ENCODE measurements around the gene TRAK2. TPM values are rescaled to one million over a fixed set of nuclear protein-coding genes. Genes with fewer than 3 reads are reported as not detected.

The TRAK2 gene
- total and polyA plus RNA-seq, 11 donors, result 41.2 to 201 (median 145) TPM

DNA sequence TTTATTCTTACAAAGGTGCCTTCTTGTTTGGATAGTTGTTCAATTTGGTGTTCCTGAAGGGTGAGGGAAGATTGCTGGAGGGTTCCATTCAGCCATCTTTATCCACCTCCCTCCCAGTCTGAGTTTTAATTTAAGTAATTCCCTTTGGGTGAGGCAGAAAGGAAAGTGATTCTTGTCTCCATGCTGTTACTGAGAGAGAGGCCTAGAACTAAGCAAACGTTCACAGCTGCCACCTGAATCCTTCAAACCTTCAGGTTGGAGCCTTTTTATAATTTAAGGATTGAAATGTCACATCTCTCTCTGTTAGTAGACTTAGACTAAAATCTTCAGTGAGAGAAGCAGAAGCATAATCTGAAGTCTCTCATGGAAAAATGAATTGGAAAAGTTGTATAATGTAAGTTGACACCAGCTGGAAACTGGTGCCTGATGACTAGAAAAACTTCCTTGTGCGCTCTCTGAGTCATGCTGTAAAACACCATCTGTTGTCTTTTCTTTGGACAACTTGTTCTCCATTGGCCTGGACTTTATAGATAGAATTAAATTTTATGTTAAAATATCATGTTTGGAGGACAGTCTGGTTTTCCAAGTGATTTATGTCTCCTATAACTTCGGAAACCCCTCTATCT lies 14.9 kb upstream of the TRAK2 start:
- Histone ChIP-seq H3K27ac (peak overlapping the region in 10 of 12 donors; percentile 30 to 81 (median 58)), H3K4me3 (no peak overlapping the region), H3K9me3 (peaks cover 0 to 7% (median 0%) of the 10 kb centered on the region in 12 donors), H3K27me3 (no peaks in the 10 kb centered on the region), H3K4me1 (peaks cover 0 to 28% (median 10%) of the 10 kb centered on the region in 12 donors), H3K36me3 (peaks cover 0 to 94% (median 53%) of the 10 kb centered on the region in 9 donors)
- ATAC-seq, result peak; percentile 38 to 89 (median 65)
- TF ChIP-seq POLR2A (IDR thresholded peaks at IDR 0.05), result no peak
- TF ChIP-seq, protein P1, sequence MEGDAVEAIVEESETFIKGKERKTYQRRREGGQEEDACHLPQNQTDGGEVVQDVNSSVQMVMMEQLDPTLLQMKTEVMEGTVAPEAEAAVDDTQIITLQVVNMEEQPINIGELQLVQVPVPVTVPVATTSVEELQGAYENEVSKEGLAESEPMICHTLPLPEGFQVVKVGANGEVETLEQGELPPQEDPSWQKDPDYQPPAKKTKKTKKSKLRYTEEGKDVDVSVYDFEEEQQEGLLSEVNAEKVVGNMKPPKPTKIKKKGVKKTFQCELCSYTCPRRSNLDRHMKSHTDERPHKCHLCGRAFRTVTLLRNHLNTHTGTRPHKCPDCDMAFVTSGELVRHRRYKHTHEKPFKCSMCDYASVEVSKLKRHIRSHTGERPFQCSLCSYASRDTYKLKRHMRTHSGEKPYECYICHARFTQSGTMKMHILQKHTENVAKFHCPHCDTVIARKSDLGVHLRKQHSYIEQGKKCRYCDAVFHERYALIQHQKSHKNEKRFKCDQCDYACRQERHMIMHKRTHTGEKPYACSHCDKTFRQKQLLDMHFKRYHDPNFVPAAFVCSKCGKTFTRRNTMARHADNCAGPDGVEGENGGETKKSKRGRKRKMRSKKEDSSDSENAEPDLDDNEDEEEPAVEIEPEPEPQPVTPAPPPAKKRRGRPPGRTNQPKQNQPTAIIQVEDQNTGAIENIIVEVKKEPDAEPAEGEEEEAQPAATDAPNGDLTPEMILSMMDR (IDR thresholded peaks at IDR 0.05), result no peak
- no peak for DNase-seq
- 68 to 81% (median 75%) methylated on average over 3 of the region's 3 CpGs for WGBS, 4 donors
- intact Hi-C loops (cut with DNase I), result loop anchor here in 2 of 10 donors (5.0 to 10.0 kb wide), 3 partner anchors 64 to 259 kb away; no protein-coding TSS in a partner anchor

DNA sequence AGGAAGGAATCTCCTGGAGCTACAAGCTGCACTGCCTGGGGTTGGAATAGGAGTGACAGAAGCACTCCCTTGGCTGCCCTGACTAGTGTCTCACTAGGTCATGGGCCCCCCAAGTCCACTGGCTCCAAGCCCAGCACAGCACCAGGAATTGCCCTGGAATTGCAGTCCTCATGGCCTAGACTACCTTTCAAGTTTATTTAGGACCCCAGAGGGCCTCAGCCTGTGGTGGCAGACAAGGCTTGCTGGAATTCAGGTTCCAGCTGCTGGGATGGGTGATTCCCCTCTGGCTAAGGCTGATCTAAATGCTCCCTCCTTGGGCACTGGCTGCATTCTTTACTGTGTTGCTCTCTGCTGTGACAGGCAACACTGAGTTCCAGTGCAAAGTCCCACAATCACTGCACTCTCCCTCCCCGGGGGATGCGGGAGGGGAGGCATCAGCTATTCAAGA lies 14.3 kb upstream of the TRAK2 start:
- intact Hi-C loops (cut with DNase I), result loop anchor here in 2 of 10 donors (5.0 to 10.0 kb wide), 3 partner anchors 63 to 259 kb away; no protein-coding TSS in a partner anchor
- TF ChIP-seq, protein P1 (IDR thresholded peaks at IDR 0.05), result no peak
- no peak for TF ChIP-seq POLR2A (IDR thresholded peaks at IDR 0.05)
- Histone ChIP-seq H3K36me3 (peaks cover 0 to 94% (median 59%) of the 10 kb centered on the region in 9 donors), H3K27ac (peak overlapping the region in 10 of 12 donors; percentile 28 to 81 (median 58)), H3K4me3 (no peak overlapping the region), H3K27me3 (no peaks in the 10 kb centered on the region), H3K9me3 (peaks cover 0 to 8% (median 0%) of the 10 kb centered on the region in 12 donors), H3K4me1 (peaks cover 0 to 28% (median 10%) of the 10 kb centered on the region in 12 donors)
- DNase-seq (peak in 2 of 5 donors; percentile 28 to 48), ATAC-seq (peak in 3 of 4 donors; percentile 52 to 67 (median 66))
- 80 to 97% (median 87%) methylated on average over 2 of the region's 2 CpGs for WGBS, 4 donors

GRCh38 chr2:201464547-201464946 lies 13.3 kb upstream of the TRAK2 start:
- ATAC-seq, result no peak
- 93 to 100% (median 98%) methylated on average over 1 of the region's 1 CpG for WGBS, 4 donors
- Histone ChIP-seq H3K4me3 (no peak overlapping the region), H3K27me3 (no peaks in the 10 kb centered on the region), H3K27ac (peak overlapping the region in 6 of 12 donors; percentile 7 to 81 (median 53)), H3K4me1 (peaks cover 0 to 28% (median 10%) of the 10 kb centered on the region in 12 donors), H3K9me3 (peaks cover 0 to 10% (median 0%) of the 10 kb centered on the region in 12 donors), H3K36me3 (peaks cover 0 to 94% (median 63%) of the 10 kb centered on the region in 9 donors)
- DNase-seq, result no peak
- TF ChIP-seq, protein P1 (IDR thresholded peaks at IDR 0.05), result no peak
- TF ChIP-seq POLR2A (IDR thresholded peaks at IDR 0.05), result no peak
- intact Hi-C loops (cut with DNase I), result loop anchor here in 2 of 10 donors (10.0 kb wide), 2 partner anchors 210 to 260 kb away; no protein-coding TSS in a partner anchor

DNA sequence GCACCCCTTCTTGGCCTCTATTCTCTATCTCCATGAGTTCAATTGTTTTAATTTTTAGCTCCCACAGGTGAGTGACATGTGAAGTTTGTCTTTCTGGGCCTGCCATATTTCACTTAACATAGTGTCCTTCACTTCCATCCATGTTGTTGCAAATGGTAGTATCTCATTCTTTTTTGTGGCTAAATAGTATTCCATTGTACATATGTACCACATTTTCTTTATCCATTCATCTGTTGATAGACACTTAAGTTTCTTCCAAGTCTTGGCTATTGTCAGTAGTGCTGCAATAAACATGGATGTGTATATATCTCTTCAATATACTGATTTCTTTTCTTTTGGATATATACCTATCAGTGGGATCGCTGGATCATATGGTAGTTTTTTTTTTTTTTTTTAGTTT lies 9.3 kb upstream of the TRAK2 start:
- intact Hi-C loops (cut with DNase I), result loop anchor here in 2 of 10 donors (10.0 kb wide), 2 partner anchors 206 to 264 kb away; no protein-coding TSS in a partner anchor
- DNase-seq (no peak), ATAC-seq (no peak)
- no peak overlapping the region for H3K4me3 ChIP-seq
- no peak for TF ChIP-seq POLR2A (IDR thresholded peaks at IDR 0.05)
- TF ChIP-seq, protein P1 (IDR thresholded peaks at IDR 0.05), result no peak
- H3K9me3 ChIP-seq, result peaks cover 0 to 10% (median 0%) of the 10 kb centered on the region in 12 donors
- no peaks in the 10 kb centered on the region for H3K27me3 ChIP-seq
- H3K27ac ChIP-seq, result no peak overlapping the region
- WGBS, 4 donors, result 86 to 100% (median 94%) methylated on average over 1 of the region's 1 CpG
- H3K4me1 ChIP-seq, result peaks cover 0 to 9% (median 3%) of the 10 kb centered on the region in 12 donors
- H3K36me3 ChIP-seq, result peaks cover 0 to 97% (median 73%) of the 10 kb centered on the region in 9 donors

Measured in heart left ventricle (tissue), 16 donors.